Ovary (tissue), 3 donors: ENCODE data around the gene PIK3R6.

Source experiments
- CTCF ChIP-seq, 3 donors: fragments of 450-650 bp in 2 of 3; fragments of 200-600 bp in 1 of 3; IDR thresholded peaks; one replicate each; pipeline versions ENCODE4 v1.5.1 to v1.8.0; 2016 to 2022; ENCODE audit warnings: antibody characterized with exemption in 3 of 3, mild to moderate bottlenecking in 1 of 3
- EP300 ChIP-seq: sonication (generic); formaldehyde crosslinking; IDR thresholded peaks from one replicate; pipeline ENCODE4 v1.6.1; 2017; ENCODE audit warnings: antibody characterized with exemption
- POLR2A ChIP-seq: fragments of 450-650 bp; IDR thresholded peaks from one replicate; pipeline ENCODE4 v1.6.1; 2017; ENCODE audit warnings: antibody characterized with exemption, mild to moderate bottlenecking, moderate library complexity
- donor health status: DM: no; HTN: no; CAD: no.

GRCh38 chr17:8762012-8762411 lies 105.5 kb downstream of the PIK3R6 start:
- no peak for TF ChIP-seq CTCF (IDR thresholded peaks at IDR 0.05)
- no peak for TF ChIP-seq POLR2A
- TF ChIP-seq EP300: no peak
